Measurements from ENCODE around the gene MUC13.
A peak's percentile ranks its signal among the peaks of the same experiment; 100 is the strongest.

MUC13 gene

GRCh38 chr3:124886168-124887056 is 48.1 kb downstream of the MUC13 start:
- no peaks in the 10 kb centered on the region for H3K36me3 ChIP-seq
- peak; percentile 39 for DNase-seq
- H3K27me3 ChIP-seq (ENCODE audit: insufficient read depth, low read depth, severe bottlenecking) = no peaks in the 10 kb centered on the region
- peak overlapping the region; percentile 46 for H3K4me3 ChIP-seq (ENCODE audit: low read depth, low read length)
- H3K9me3 ChIP-seq (ENCODE audit: severe bottlenecking) = no peaks in the 10 kb centered on the region
- TF ChIP-seq CTCF (IDR thresholded peaks at IDR 0.05; ENCODE audit: low read depth, low read length) = no peak
- no peak overlapping the region for H3K27ac ChIP-seq

GRCh38 chr3:124885466-124886167 is 48.9 kb downstream of the MUC13 start:
- H3K4me3 ChIP-seq (ENCODE audit: low read depth, low read length) = no peak overlapping the region
- no peaks in the 10 kb centered on the region for H3K9me3 ChIP-seq (ENCODE audit: severe bottlenecking)
- no peaks in the 10 kb centered on the region for H3K36me3 ChIP-seq
- H3K27ac ChIP-seq = no peak overlapping the region
- no peak for DNase-seq
- H3K27me3 ChIP-seq (ENCODE audit: insufficient read depth, low read depth, severe bottlenecking) = no peaks in the 10 kb centered on the region
- TF ChIP-seq CTCF (IDR thresholded peaks at IDR 0.05; ENCODE audit: low read depth, low read length) = no peak

- DNase-seq = no peak
- Histone ChIP-seq H3K9me3 (ENCODE audit: severe bottlenecking) (no peaks in the 10 kb centered on the region), H3K27me3 (ENCODE audit: insufficient read depth, low read depth, severe bottlenecking) (no peaks in the 10 kb centered on the region), H3K27ac (no peak overlapping the region), H3K4me3 (ENCODE audit: low read depth, low read length) (no peak overlapping the region), H3K36me3 (no peaks in the 10 kb centered on the region)
- no peak for TF ChIP-seq CTCF (IDR thresholded peaks at IDR 0.05; ENCODE audit: low read depth, low read length)
Measured at GRCh38 chr3:124884474-124885101, 50.0 kb downstream of the MUC13 start.

- Histone ChIP-seq H3K36me3 (no peaks in the 10 kb centered on the region), H3K27me3 (ENCODE audit: insufficient read depth, low read depth, severe bottlenecking) (no peaks in the 10 kb centered on the region), H3K4me3 (ENCODE audit: low read depth, low read length) (no peak overlapping the region), H3K9me3 (ENCODE audit: severe bottlenecking) (no peaks in the 10 kb centered on the region), H3K27ac (no peak overlapping the region)
- TF ChIP-seq CTCF (IDR thresholded peaks at IDR 0.05; ENCODE audit: low read depth, low read length) = no peak
- no peak for DNase-seq
Measured at GRCh38 chr3:124883766-124884473, 50.6 kb downstream of the MUC13 start.

GRCh38 chr3:124882816-124883747 is 51.5 kb downstream of the MUC13 start:
- Histone ChIP-seq H3K4me3 (ENCODE audit: low read depth, low read length) (no peak overlapping the region), H3K27ac (no peak overlapping the region), H3K27me3 (ENCODE audit: insufficient read depth, low read depth, severe bottlenecking) (no peaks in the 10 kb centered on the region), H3K36me3 (no peaks in the 10 kb centered on the region), H3K9me3 (ENCODE audit: severe bottlenecking) (no peaks in the 10 kb centered on the region)
- no peak for TF ChIP-seq CTCF (IDR thresholded peaks at IDR 0.05; ENCODE audit: low read depth, low read length)
- DNase-seq = no peak

All from WERI-Rb-1 (cell line).